Measurements from ENCODE around the gene PRKD1.

DNA sequence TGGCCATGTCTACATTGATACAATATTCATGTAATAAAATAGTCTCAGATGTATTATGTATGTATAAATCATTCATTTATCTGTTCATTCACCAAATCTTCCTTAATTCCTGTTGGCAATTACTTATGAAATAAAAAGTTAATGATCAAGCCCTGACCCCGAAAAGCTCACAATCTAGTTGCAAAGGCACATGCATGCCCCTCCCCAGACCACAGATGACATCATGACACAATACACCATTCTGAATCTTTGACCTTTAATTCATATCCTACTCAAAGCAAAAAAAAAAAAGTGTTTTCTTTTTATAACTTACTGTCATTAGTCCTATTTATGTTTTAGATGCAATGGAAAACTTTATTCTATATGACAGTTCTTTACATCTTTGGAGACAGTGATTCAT, 346.9 kb downstream of the PRKD1 start:
- no peak for TF ChIP-seq POLR2A (IDR thresholded peaks at IDR 0.05)
- TF ChIP-seq, protein P1, sequence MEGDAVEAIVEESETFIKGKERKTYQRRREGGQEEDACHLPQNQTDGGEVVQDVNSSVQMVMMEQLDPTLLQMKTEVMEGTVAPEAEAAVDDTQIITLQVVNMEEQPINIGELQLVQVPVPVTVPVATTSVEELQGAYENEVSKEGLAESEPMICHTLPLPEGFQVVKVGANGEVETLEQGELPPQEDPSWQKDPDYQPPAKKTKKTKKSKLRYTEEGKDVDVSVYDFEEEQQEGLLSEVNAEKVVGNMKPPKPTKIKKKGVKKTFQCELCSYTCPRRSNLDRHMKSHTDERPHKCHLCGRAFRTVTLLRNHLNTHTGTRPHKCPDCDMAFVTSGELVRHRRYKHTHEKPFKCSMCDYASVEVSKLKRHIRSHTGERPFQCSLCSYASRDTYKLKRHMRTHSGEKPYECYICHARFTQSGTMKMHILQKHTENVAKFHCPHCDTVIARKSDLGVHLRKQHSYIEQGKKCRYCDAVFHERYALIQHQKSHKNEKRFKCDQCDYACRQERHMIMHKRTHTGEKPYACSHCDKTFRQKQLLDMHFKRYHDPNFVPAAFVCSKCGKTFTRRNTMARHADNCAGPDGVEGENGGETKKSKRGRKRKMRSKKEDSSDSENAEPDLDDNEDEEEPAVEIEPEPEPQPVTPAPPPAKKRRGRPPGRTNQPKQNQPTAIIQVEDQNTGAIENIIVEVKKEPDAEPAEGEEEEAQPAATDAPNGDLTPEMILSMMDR (IDR thresholded peaks at IDR 0.05): no peak
